GM12878 (cell line): Measurements from ENCODE around the gene TTLL12.

Experiments
- ESRRA ChIP-seq: IDR thresholded peaks from 2 replicates; pipeline ENCODE4 v1.6.1; 2012; ENCODE audit warnings: mild to moderate bottlenecking, low read length, improper control_type of control experiment
- EZH2 ChIP-seq: IDR thresholded peaks from 2 replicates; pipeline ENCODE4 v1.6.1; 2012; ENCODE audit warnings: low read depth, mild to moderate bottlenecking, control low read depth, inconsistent platforms, low read length, borderline replicate concordance; ENCODE audit not compliant: control insufficient read depth
- IKZF2 ChIP-seq, 2 experiments: fragments of 450-650 bp; IDR thresholded peaks; 2 replicates each; pipeline ENCODE4 v1.6.1; 2017; ENCODE audit warnings: mild to moderate bottlenecking in 2 of 2, moderate library complexity in 2 of 2
- POLR2A ChIP-seq: IDR thresholded peaks from 2 replicates; pipeline ENCODE4 v1.6.1; 2011; ENCODE audit warnings: low read depth, mild to moderate bottlenecking, low read length
- STAT3 ChIP-seq: IDR thresholded peaks from 2 replicates; pipeline ENCODE4 v1.6.1; 2011; ENCODE audit warnings: low read depth, low read length, improper control_type of control experiment

DNA sequence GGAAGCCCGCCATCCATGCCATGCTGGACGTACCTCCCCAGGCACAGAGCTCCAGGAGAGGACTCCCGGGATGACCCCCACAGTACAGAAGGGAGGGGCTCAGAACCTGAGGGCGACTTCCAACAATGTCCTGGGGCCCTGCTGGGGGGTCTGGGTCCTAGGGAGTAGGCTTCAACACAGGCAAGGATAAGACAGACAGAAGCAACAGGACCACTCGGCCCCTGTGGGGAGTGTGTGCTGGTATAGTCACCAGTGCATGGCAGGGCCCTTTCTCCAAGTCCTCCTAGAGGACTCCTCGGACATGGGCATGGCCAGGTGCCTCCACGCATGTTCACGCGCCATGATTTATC lies 16.8 kb downstream of the TTLL12 start:
- TF ChIP-seq POLR2A (no peak), ESRRA (no peak), STAT3 (no peak), IKZF2 (IDR thresholded peaks at IDR 0.05) (no peak), EZH2 (no peak)
